CD4-positive, alpha-beta T cell treated with Interleukin-15 for 1 hour (primary cell): Measurements from ENCODE around the gene C6orf163.
A peak's percentile ranks its signal among the peaks of the same experiment; 100 is the strongest.
"Not testable (repeated sequence)": the region's sequence is repeated elsewhere in the genome, so short reads cannot be mapped to it uniquely, and the experiment has no call there.

Source experiments
- DNase-seq: peaks from one replicate; pipeline ENCODE4 v3.0.0-alpha.2; 2020

Gene C6orf163

GRCh38 chr6:87344731-87345130, at the start of gene C6orf163:
Gene C6orf163 (plus strand): TSS chr6:87344813. CDS start chr6:87345100, 287 bp downstream.
- DNase-seq, result no peak

- no peak for DNase-seq
Observed at GRCh38 chr6:87297119-87297518, 47.5 kb upstream of the C6orf163 start.

GRCh38 chr6:87301277-87301676, 43.3 kb upstream of the C6orf163 start:
- not testable (repeated sequence) for DNase-seq

- no peak for DNase-seq
Observed at GRCh38 chr6:87308970-87309369, 35.6 kb upstream of the C6orf163 start.

GRCh38 chr6:87312860-87313259, 31.8 kb upstream of the C6orf163 start:
- DNase-seq, result no peak

- no peak for DNase-seq
Observed at GRCh38 chr6:87315071-87315470, 29.5 kb upstream of the C6orf163 start.

- DNase-seq, result no peak
Observed at GRCh38 chr6:87319271-87319987, 25.2 kb upstream of the C6orf163 start.

- DNase-seq, result peak; percentile 79
Observed at GRCh38 chr6:87322304-87323212, 22.1 kb upstream of the C6orf163 start, which contains the start of gene SMIM8. Gene SMIM8 (plus strand): TSS chr6:87322588. CDS start chr6:87337032, 14,444 bp downstream.

- not testable (repeated sequence) for DNase-seq
Observed at GRCh38 chr6:87323880-87324279, 20.7 kb upstream of the C6orf163 start.

- no peak for DNase-seq
Observed at GRCh38 chr6:87330961-87331360, 13.7 kb upstream of the C6orf163 start.

- DNase-seq, result no peak
Observed at GRCh38 chr6:87333033-87333432, 11.6 kb upstream of the C6orf163 start.

- peak; percentile 17 for DNase-seq
Observed at GRCh38 chr6:87333591-87334181, 10.9 kb upstream of the C6orf163 start.

- no peak for DNase-seq
Observed at GRCh38 chr6:87334683-87335082, 9.9 kb upstream of the C6orf163 start.

GRCh38 chr6:87336367-87336766, 8.2 kb upstream of the C6orf163 start:
- no peak for DNase-seq

GRCh38 chr6:87340230-87340629, 4.4 kb upstream of the C6orf163 start:
- DNase-seq, result no peak

GRCh38 chr6:87341158-87341557, 3.5 kb upstream of the C6orf163 start:
- no peak for DNase-seq

- no peak for DNase-seq
Observed at GRCh38 chr6:87341899-87342298, 2.7 kb upstream of the C6orf163 start.

GRCh38 chr6:87342829-87343228, 1.8 kb upstream of the C6orf163 start:
- DNase-seq, result no peak

GRCh38 chr6:87346700-87347099, 2.1 kb downstream of the C6orf163 start:
- no peak for DNase-seq

- no peak for DNase-seq
Observed at GRCh38 chr6:87349896-87350295, 5.3 kb downstream of the C6orf163 start.

GRCh38 chr6:87350516-87350915, 5.9 kb downstream of the C6orf163 start:
- DNase-seq, result no peak

GRCh38 chr6:87351583-87351982, 7.0 kb downstream of the C6orf163 start:
- DNase-seq, result no peak

- no peak for DNase-seq
Observed at GRCh38 chr6:87356181-87356580, 11.6 kb downstream of the C6orf163 start.
